SH-SY5Y (cell line): Measurements from ENCODE around the gene KIF5C.

Experiments used
- GATA2 ChIP-seq: IDR thresholded peaks from 2 replicates; pipeline ENCODE4 v1.6.1; 2011; ENCODE audit warnings: mild to moderate bottlenecking, low read depth, low read length
- GATA3 ChIP-seq: IDR thresholded peaks from 2 replicates; pipeline ENCODE4 v1.6.1; 2011; ENCODE audit warnings: low read depth, mild to moderate bottlenecking, low read length, moderate library complexity

DNA sequence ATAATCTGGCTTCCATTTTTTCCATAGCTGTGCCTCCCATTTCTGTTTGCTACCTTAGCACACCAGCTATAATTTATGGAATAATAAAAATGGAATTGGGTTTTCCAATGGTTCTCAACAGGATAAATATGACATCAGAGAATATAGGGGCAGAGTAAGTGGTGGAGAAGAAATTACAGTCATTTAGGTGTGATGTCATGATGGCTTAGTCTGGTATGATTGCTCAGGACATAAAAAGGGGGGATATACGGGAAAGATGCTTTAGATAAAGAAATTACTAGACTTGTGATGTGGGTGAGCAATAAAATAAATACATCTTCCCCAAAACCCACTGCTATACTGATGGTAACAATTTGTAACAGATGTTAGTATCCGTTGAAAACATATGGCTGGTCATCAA lies 21.6 kb upstream of the KIF5C start:
- TF ChIP-seq GATA2 (no peak), GATA3 (no peak)
